CD14-positive monocyte (primary cell): ENCODE measurements around the gene TPM1. TPM values are rescaled to one million over a fixed set of nuclear protein-coding genes. Genes with fewer than 3 reads are reported as not detected.

Source experiments
- DNase-seq, 3 donors: peaks; one replicate each; pipeline ENCODE4 v3.0.0-alpha.2; 2011 to 2022
- H2AFZ ChIP-seq: 2 replicates; pipeline ENCODE4 v1.6.0; 2012; ENCODE audit warnings: mild to moderate bottlenecking, low read depth, low read length, inconsistent platforms; ENCODE audit not compliant: insufficient read depth, poor library complexity, severe bottlenecking
- H3K27ac ChIP-seq, 2 donors: 1 replicate in 1 of 2; 2 replicates in 1 of 2; pipeline ENCODE4 v1.5.1; 2012 to 2013; ENCODE audit warnings: low read length in 2 of 2, control low read depth in 1 of 2, inconsistent platforms in 1 of 2, low read depth in 1 of 2, mild to moderate bottlenecking in 1 of 2
- H3K27me3 ChIP-seq, 2 donors: one replicate each; pipeline versions ENCODE4 v1.6.0 to v1.6.1; 2011 to 2013; ENCODE audit warnings: low read length in 2 of 2; ENCODE audit not compliant: control insufficient read depth in 2 of 2, insufficient read depth in 2 of 2
- H3K36me3 ChIP-seq, 2 donors: replicated peaks in 1 of 2; 1 replicate in 1 of 2; 2 replicates in 1 of 2; pipeline versions ENCODE4 v1.5.1 to v1.6.1; 2012 to 2013; ENCODE audit warnings: low read length in 2 of 2, control low read depth in 1 of 2, inconsistent platforms in 1 of 2, mild to moderate bottlenecking in 1 of 2; ENCODE audit not compliant: insufficient read depth in 2 of 2, control insufficient read depth in 1 of 2
- H3K4me1 ChIP-seq, 2 donors: 1 replicate in 1 of 2; 2 replicates in 1 of 2; pipeline versions ENCODE4 v1.5.1 to v1.6.1; 2012 to 2013; ENCODE audit warnings: low read length in 2 of 2, control low read depth in 1 of 2, inconsistent platforms in 1 of 2, mild to moderate bottlenecking in 1 of 2, moderate library complexity in 1 of 2; ENCODE audit not compliant: insufficient read depth in 2 of 2, control insufficient read depth in 1 of 2
- H3K4me2 ChIP-seq: replicated peaks from 2 replicates; pipeline ENCODE3; 2012; ENCODE audit warnings: low read length, moderate library complexity, mild to moderate bottlenecking; ENCODE audit not compliant: poor library complexity, severe bottlenecking; ENCODE audit errors: extremely low read depth
- H3K4me3 ChIP-seq, 3 experiments: fragments of 200-600 bp in 1 of 3; sonication (generic) in 1 of 3; replicated peaks in 1 of 3; 1 replicate in 2 of 3; 2 replicates in 1 of 3; pipeline ENCODE4 v1.5.1; 2011 to 2013; ENCODE audit warnings: low read length in 3 of 3, mild to moderate bottlenecking in 3 of 3, control low read depth in 2 of 3, low read depth in 2 of 3, inconsistent platforms in 1 of 3, moderate library complexity in 1 of 3
- H3K79me2 ChIP-seq: 2 replicates; pipeline ENCODE4 v1.6.0; 2012; ENCODE audit warnings: mild to moderate bottlenecking, control low read depth, inconsistent platforms, low read length, moderate library complexity; ENCODE audit not compliant: insufficient read depth
- H3K9ac ChIP-seq: 2 replicates; pipeline ENCODE4 v1.6.0; 2017; ENCODE audit warnings: low read length, mild to moderate bottlenecking; ENCODE audit not compliant: insufficient read depth, poor library complexity, severe bottlenecking
- H3K9me3 ChIP-seq, 2 donors: replicated peaks in 1 of 2; 1 replicate in 1 of 2; 2 replicates in 1 of 2; pipeline versions ENCODE4 v1.5.1 to v1.6.1; 2012 to 2013; ENCODE audit warnings: low read length in 2 of 2, control low read depth in 1 of 2; ENCODE audit not compliant: control insufficient read depth in 1 of 2, insufficient read depth in 1 of 2
- H4K20me1 ChIP-seq: 2 replicates; pipeline ENCODE4 v1.6.0; 2012; ENCODE audit warnings: mild to moderate bottlenecking, low read length, control low read depth, moderate library complexity; ENCODE audit not compliant: insufficient read depth
- H3K27ac Mint-ChIP-seq, 7 donors: one replicate each; pipeline ENCODE4 v1.8.0; 2020; ENCODE audit warnings: mild to moderate bottlenecking in 7 of 7, mixed read lengths in 7 of 7, moderate library complexity in 6 of 7, inconsistent platforms in 2 of 7
- H3K27me3 Mint-ChIP-seq, 3 donors: one replicate each; pipeline ENCODE4 v1.8.0; 2021 to 2022; ENCODE audit warnings: low read depth in 3 of 3, mild to moderate bottlenecking in 3 of 3, mixed read lengths in 3 of 3, moderate library complexity in 3 of 3, inconsistent platforms in 1 of 3
- H3K36me3 Mint-ChIP-seq, 2 donors: one replicate each; pipeline ENCODE4 v1.8.0; 2020; ENCODE audit warnings: mixed read lengths in 2 of 2, inconsistent platforms in 1 of 2, mild to moderate bottlenecking in 1 of 2
- H3K4me1 Mint-ChIP-seq: one replicate; pipeline ENCODE4 v1.8.0; 2020; ENCODE audit warnings: mild to moderate bottlenecking, mixed read lengths
- H3K4me3 Mint-ChIP-seq, 2 donors: one replicate each; pipeline ENCODE4 v1.8.0; 2020; ENCODE audit warnings: mild to moderate bottlenecking in 2 of 2, mixed read lengths in 2 of 2, moderate library complexity in 1 of 2
- H3K9me3 Mint-ChIP-seq, 7 donors: one replicate each; pipeline ENCODE4 v1.8.0; 2020 to 2022; ENCODE audit warnings: mixed read lengths in 7 of 7, mild to moderate bottlenecking in 6 of 7, moderate library complexity in 6 of 7, inconsistent platforms in 2 of 7
- WGBS: methylation state at CpG from one replicate; pipeline ENCODE4 v1.1.5; 2013; ENCODE audit warnings: missing lambda C conversion rate; ENCODE audit not compliant: insufficient coverage; 5-methylcytosine and 5-hydroxymethylcytosine counted together
- intact Hi-C, 2 donors: fragments of 100-400 bp; cut with micrococcal nuclease; formaldehyde crosslinking; loops; one replicate each; pipeline versions ENCODE4 v1.15.0 to v1.15.1; 2023
- polyA plus RNA-seq, 3 donors: library from polyadenylated mRNA; depleted of rRNA in 1 of 3; unstranded in 2 of 3; stranded (reverse) in 1 of 3; fragments of 300-500 nt in 2 of 3; fragments of >200 nt in 1 of 3; fragmentation: Illumina TruSeq in 2 of 3; gene quantifications; 1 replicate in 2 of 3; 2 replicates in 1 of 3; pipeline ENCODE4 v1.2.3, GENCODE V29; 2012 to 2021
- TF ChIP-seq, protein P1 (sequence below): fragments of 200-600 bp; IDR thresholded peaks from one replicate; pipeline ENCODE4 v1.8.0; 2022; ENCODE audit warnings: antibody characterized with exemption, mild to moderate bottlenecking

TPM1 gene
- polyA plus RNA-seq, 3 donors = 11.7 to 15.9 (median 11.9) TPM

DNA sequence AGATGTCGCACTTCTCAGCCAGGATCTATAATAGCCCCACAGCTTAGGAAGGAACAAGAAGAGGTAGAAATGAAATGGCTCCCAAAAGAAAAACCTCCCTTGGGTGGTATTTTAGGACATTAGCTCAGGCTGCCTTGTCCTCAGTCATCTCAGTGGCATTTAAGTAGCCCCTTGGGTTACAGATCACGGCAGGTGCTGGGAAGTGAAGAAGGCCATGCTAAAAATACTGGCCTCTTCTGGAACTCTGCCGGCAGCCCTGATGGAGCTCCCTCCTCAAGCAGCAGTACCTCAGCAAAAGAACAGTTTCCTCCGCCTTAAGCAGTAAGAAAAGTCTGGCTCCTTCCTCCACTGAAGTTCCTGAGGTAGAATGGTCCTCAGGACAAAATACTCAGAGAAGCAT lies 7.3 kb upstream of the TPM1 start:
- no peaks in the 10 kb centered on the region for H3K36me3 Mint-ChIP-seq
- TF ChIP-seq, protein P1, sequence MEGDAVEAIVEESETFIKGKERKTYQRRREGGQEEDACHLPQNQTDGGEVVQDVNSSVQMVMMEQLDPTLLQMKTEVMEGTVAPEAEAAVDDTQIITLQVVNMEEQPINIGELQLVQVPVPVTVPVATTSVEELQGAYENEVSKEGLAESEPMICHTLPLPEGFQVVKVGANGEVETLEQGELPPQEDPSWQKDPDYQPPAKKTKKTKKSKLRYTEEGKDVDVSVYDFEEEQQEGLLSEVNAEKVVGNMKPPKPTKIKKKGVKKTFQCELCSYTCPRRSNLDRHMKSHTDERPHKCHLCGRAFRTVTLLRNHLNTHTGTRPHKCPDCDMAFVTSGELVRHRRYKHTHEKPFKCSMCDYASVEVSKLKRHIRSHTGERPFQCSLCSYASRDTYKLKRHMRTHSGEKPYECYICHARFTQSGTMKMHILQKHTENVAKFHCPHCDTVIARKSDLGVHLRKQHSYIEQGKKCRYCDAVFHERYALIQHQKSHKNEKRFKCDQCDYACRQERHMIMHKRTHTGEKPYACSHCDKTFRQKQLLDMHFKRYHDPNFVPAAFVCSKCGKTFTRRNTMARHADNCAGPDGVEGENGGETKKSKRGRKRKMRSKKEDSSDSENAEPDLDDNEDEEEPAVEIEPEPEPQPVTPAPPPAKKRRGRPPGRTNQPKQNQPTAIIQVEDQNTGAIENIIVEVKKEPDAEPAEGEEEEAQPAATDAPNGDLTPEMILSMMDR = no peak
- H3K27me3 Mint-ChIP-seq = peaks cover 15 to 29% (median 26%) of the 10 kb centered on the region in 3 donors
- peaks cover 16 to 23% of the 10 kb centered on the region in 2 donors for H3K27me3 ChIP-seq
- 92% methylated on average over 3 of the region's 4 CpGs for WGBS
- intact Hi-C loops = no loop called here
- peaks cover 0 to 5% of the 10 kb centered on the region in 2 donors for H3K9me3 ChIP-seq
- DNase-seq = no peak
- H3K4me1 ChIP-seq = peaks cover 8 to 9% of the 10 kb centered on the region in 2 donors
- H3K4me2 ChIP-seq = no peak overlapping the region
- H3K79me2 ChIP-seq = no peaks in the 10 kb centered on the region
- no peak overlapping the region for H3K4me3 ChIP-seq
- H2AFZ ChIP-seq = no peak overlapping the region
- no peak overlapping the region for H3K9ac ChIP-seq
- H3K27ac Mint-ChIP-seq = no peak overlapping the region
- peaks cover 11% of the 10 kb centered on the region for H3K4me1 Mint-ChIP-seq
- H3K4me3 Mint-ChIP-seq = no peak overlapping the region
- H3K9me3 Mint-ChIP-seq = peaks cover 0 to 4% (median 0%) of the 10 kb centered on the region in 7 donors
- no peaks in the 10 kb centered on the region for H4K20me1 ChIP-seq
- no peaks in the 10 kb centered on the region for H3K36me3 ChIP-seq
- H3K27ac ChIP-seq = no peak overlapping the region

DNA sequence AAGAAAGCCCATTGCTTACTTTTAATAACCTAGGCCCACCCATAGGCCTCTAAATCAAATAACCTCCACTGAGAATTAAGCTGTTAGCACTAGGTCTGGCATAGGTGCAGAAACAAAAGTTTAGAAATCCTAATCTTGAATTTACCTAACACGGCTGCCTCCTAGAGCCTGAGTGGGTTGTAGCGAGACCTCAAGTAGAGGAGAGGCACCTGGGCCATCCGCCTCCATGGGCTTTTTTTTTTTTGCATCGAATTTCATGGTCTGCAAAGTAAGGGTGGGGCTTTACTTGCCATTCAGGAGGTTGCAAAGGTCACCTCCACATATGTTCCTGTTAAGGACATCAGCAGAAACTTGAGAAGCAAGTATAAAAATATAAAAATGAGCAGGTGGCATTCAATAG lies 6.6 kb upstream of the TPM1 start:
- Histone ChIP-seq H3K4me1 (peaks cover 1% of the 10 kb centered on the region in 2 donors), H3K9ac (no peak overlapping the region), H3K27ac (no peak overlapping the region), H2AFZ (no peak overlapping the region), H3K79me2 (no peaks in the 10 kb centered on the region), H3K9me3 (peaks cover 0 to 7% of the 10 kb centered on the region in 2 donors), H3K36me3 (no peaks in the 10 kb centered on the region), H3K4me3 (no peak overlapping the region), H3K27me3 (peaks cover 23 to 30% of the 10 kb centered on the region in 2 donors), H3K4me2 (no peak overlapping the region), H4K20me1 (no peaks in the 10 kb centered on the region)
- Mint-ChIP-seq H3K9me3 (peaks cover 0 to 4% (median 0%) of the 10 kb centered on the region in 7 donors), H3K27me3 (peaks cover 22 to 36% (median 33%) of the 10 kb centered on the region in 3 donors), H3K4me1 (peaks cover 4% of the 10 kb centered on the region), H3K27ac (no peak overlapping the region), H3K4me3 (no peak overlapping the region), H3K36me3 (no peaks in the 10 kb centered on the region)
- TF ChIP-seq, protein P1 = no peak
- 80% methylated on average over 2 of the region's 4 CpGs for WGBS
- no peak for DNase-seq
- intact Hi-C loops = no loop called here
